Activated CD8-positive, alpha-beta T cell treated with anti-CD3 and anti-CD28 coated beads, Interleukin-2, amount 10 ng/mL, durations not matched to agents 7 days and 5 days (primary cell): ENCODE results near the gene CELA2A. TPM values are rescaled to one million over a fixed set of nuclear protein-coding genes. Genes with fewer than 3 reads are reported as not detected.
"Not testable (repeated sequence)": the region's sequence is repeated elsewhere in the genome, so short reads cannot be mapped to it uniquely, and the experiment has no call there.

Source experiments
- ATAC-seq: fragments of 150-1000 bp; cut with Tn5 transposase; one replicate; pipeline ENCODE4 v1.10.0; 2021; ENCODE audit warnings: moderate library complexity
- CTCF ChIA-PET: fragments of 350-600 bp; sonication (Branson Sonifier 250); formaldehyde crosslinking; loops from one replicate; lab custom pipeline; 2021; ENCODE audit warnings: antibody characterized with exemption; lab: Charles Lee
- POLR2A ChIA-PET: fragments of 350-600 bp; sonication (Branson Sonifier 250); formaldehyde crosslinking; loops from one replicate; lab custom pipeline; 2021; ENCODE audit warnings: antibody characterized with exemption; lab: Charles Lee
- DNase-seq: peaks from one replicate; pipeline ENCODE4 v3.0.0-alpha.2; 2020
- H3K27ac Mint-ChIP-seq: one replicate; pipeline ENCODE4 v1.8.0; 2021; ENCODE audit warnings: mild to moderate bottlenecking, mixed read lengths
- H3K27me3 Mint-ChIP-seq: one replicate; pipeline ENCODE4 v1.8.0; 2021; ENCODE audit warnings: low read depth, mixed read lengths
- H3K36me3 Mint-ChIP-seq: one replicate; pipeline ENCODE4 v1.8.0; 2021; ENCODE audit warnings: low read depth, mixed read lengths
- H3K4me1 Mint-ChIP-seq: one replicate; pipeline ENCODE4 v1.8.0; 2021; ENCODE audit warnings: low read depth, mixed read lengths
- H3K4me3 Mint-ChIP-seq: one replicate; pipeline ENCODE4 v1.8.0; 2021; ENCODE audit warnings: mild to moderate bottlenecking, mixed read lengths
- H3K9me3 Mint-ChIP-seq: one replicate; pipeline ENCODE4 v1.8.0; 2022; ENCODE audit warnings: mixed read lengths; ENCODE audit not compliant: insufficient read depth
- total RNA-seq, 2 experiments: library from RNA; stranded (reverse); gene quantifications; one replicate each; pipeline ENCODE4 v1.2.3, GENCODE V29; 2021

Gene CELA2A
- total RNA-seq, 2 experiments from 2014 or later, result not detected

DNA sequence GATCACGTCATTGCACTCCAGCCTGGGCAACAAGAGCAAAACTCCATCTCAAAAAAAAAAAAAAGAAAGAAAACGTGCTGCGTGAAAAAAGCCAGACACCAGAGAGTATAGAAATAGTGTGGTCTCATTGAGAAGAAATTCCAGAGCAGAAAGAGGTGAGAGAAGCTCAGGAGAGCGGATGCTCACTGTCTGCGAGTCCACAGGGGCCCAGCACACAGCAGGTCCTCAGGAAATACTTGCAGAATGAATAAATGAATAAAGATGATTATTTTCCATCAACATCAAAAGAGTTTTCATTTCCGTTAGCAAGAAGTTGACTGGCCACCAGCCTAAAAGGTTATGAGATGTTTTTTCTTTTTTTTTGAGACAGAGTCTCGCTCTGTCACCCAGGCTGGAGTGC is 53.1 kb downstream of the CELA2A start:
- H3K36me3 Mint-ChIP-seq, result peaks cover 18% of the 10 kb centered on the region
- H3K4me3 Mint-ChIP-seq, result no peak overlapping the region
- DNase-seq (no peak), ATAC-seq (no peak)
- ChIA-PET POLR2A (no interaction called here), CTCF (no interaction called here)
- H3K27me3 Mint-ChIP-seq, result no peaks in the 10 kb centered on the region
- no peaks in the 10 kb centered on the region for H3K9me3 Mint-ChIP-seq
- no peak overlapping the region for H3K27ac Mint-ChIP-seq
- peaks cover 10% of the 10 kb centered on the region for H3K4me1 Mint-ChIP-seq

DNA sequence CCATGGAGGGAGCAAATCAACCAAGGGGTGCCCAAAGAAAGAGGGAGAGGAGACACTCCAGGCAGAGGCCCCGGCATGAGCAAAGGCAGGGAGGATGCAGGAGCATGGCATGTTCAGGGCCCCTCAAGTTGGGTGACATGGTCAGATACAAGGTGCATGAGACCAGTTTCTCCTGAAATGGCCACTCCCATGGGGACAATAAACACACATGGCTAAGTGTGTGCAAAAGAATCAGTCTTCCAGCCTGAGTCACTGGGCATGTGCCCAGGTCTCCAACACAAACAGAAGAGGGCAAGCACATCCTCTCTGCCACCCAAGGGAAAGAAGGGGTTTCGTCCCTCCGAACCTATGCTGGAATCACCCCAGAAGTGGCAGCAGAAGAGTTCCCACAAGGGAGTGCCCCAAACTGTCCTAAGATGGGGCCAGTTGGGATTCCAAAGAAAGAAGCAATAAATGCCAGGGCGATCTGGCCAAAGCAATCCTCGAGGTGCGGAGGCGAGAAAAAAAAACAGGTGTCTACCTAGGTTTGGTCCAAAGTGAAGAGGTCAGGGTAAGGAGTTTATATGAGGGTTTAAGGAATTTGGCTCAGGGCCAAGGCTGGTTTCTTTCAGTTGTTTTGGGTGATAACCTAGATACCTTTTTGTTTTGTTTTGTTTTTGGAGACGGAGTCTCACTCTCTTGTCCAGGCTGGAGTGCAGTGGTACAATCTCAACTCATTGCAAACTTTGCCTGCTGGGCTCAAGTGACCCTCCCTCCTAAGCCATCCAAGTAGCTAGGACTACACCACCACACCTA is 54.3 kb downstream of the CELA2A start:
- ATAC-seq, result no peak

GRCh38 chr1:15513192-15513591 is 56.7 kb downstream of the CELA2A start:
- H3K4me3 Mint-ChIP-seq, result no peak overlapping the region
- CTCF ChIA-PET, result interaction anchor here (0.6 kb wide), 1 partner anchor 10 kb away, joined by 4 read pairs; no protein-coding TSS in a partner anchor
- H3K9me3 Mint-ChIP-seq, result no peaks in the 10 kb centered on the region
- peaks cover 38% of the 10 kb centered on the region for H3K36me3 Mint-ChIP-seq
- peak overlapping the region; percentile 31 for H3K27ac Mint-ChIP-seq
- H3K4me1 Mint-ChIP-seq, result peaks cover 30% of the 10 kb centered on the region
- no peak for DNase-seq
- ATAC-seq, result no peak
- no peaks in the 10 kb centered on the region for H3K27me3 Mint-ChIP-seq
- POLR2A ChIA-PET, result no interaction called here

More for the DNA sequence above, 54.3 kb downstream of the CELA2A start:
- Mint-ChIP-seq H3K4me1 (peaks cover 21% of the 10 kb centered on the region), H3K4me3 (no peak overlapping the region), H3K27me3 (no peaks in the 10 kb centered on the region), H3K36me3 (peaks cover 25% of the 10 kb centered on the region), H3K27ac (no peak overlapping the region), H3K9me3 (no peaks in the 10 kb centered on the region)
- POLR2A ChIA-PET, result no interaction called here
- no peak for DNase-seq
- CTCF ChIA-PET, result no interaction called here

- no peaks in the 10 kb centered on the region for H3K27me3 Mint-ChIP-seq
- CTCF ChIA-PET, result interaction anchor here (1.3 to 2.1 kb wide), 2 partner anchors 9 to 10 kb away, joined by 4 to 10 read pairs; partner anchors contain the start of gene CASP9
- ATAC-seq, result no peak
- POLR2A ChIA-PET, result interaction anchor here (0.7 to 2.3 kb wide), 3 partner anchors 10 to 261 kb away, joined by 3 to 8 read pairs (median 3); partner anchors contain the start of gene CASP9
- H3K4me1 Mint-ChIP-seq, result peaks cover 30% of the 10 kb centered on the region
- no peak overlapping the region for H3K4me3 Mint-ChIP-seq
- no peaks in the 10 kb centered on the region for H3K9me3 Mint-ChIP-seq
- H3K36me3 Mint-ChIP-seq, result peaks cover 40% of the 10 kb centered on the region
- H3K27ac Mint-ChIP-seq, result peak overlapping the region; percentile 9
- no peak for DNase-seq
Observed at GRCh38 chr1:15513919-15514318, 57.4 kb downstream of the CELA2A start.

- not testable (repeated sequence) for H3K4me3 Mint-ChIP-seq, H3K9me3 Mint-ChIP-seq, H3K27me3 Mint-ChIP-seq, DNase-seq, ATAC-seq
- ChIA-PET POLR2A (interaction anchor here (1.0 to 2.3 kb wide), 2 partner anchors 9 to 262 kb away, joined by 3 to 8 read pairs; partner anchors contain the start of gene CASP9), CTCF (interaction anchor here (0.9 to 2.1 kb wide), 3 partner anchors 9 to 183 kb away, joined by 3 to 10 read pairs (median 4); partner anchors contain the start of gene CASP9)
- peak overlapping the region; percentile 9 for H3K27ac Mint-ChIP-seq
- peaks cover 30% of the 10 kb centered on the region for H3K4me1 Mint-ChIP-seq
- H3K36me3 Mint-ChIP-seq, result peaks cover 40% of the 10 kb centered on the region
Observed at GRCh38 chr1:15514557-15514956, 58.0 kb downstream of the CELA2A start.

GRCh38 chr1:15515022-15515663 is 58.6 kb downstream of the CELA2A start:
- H3K36me3 Mint-ChIP-seq, result peaks cover 40% of the 10 kb centered on the region
- H3K9me3 Mint-ChIP-seq, result no peaks in the 10 kb centered on the region
- no peak overlapping the region for H3K4me3 Mint-ChIP-seq
- ATAC-seq, result peak; percentile 54
- POLR2A ChIA-PET, result interaction anchor here (2.3 kb wide), 1 partner anchor 9 kb away, joined by 8 read pairs; the partner anchor contains the start of gene CASP9
- peak overlapping the region; percentile 54 for H3K27ac Mint-ChIP-seq
- H3K4me1 Mint-ChIP-seq, result peaks cover 30% of the 10 kb centered on the region
- CTCF ChIA-PET, result interaction anchor here (0.9 to 2.1 kb wide), 3 partner anchors 9 to 182 kb away, joined by 3 to 10 read pairs (median 4); partner anchors contain the start of gene CASP9
- DNase-seq, result no peak
- H3K27me3 Mint-ChIP-seq, result no peaks in the 10 kb centered on the region

- H3K27ac Mint-ChIP-seq, result no peak overlapping the region
- POLR2A ChIA-PET, result no interaction called here
Observed at GRCh38 chr1:15519625-15520024, 63.1 kb downstream of the CELA2A start.

GRCh38 chr1:15521206-15521906 is 64.8 kb downstream of the CELA2A start:
- H3K9me3 Mint-ChIP-seq, POLR2A ChIA-PET, DNase-seq, H3K4me3 Mint-ChIP-seq, H3K27me3 Mint-ChIP-seq, H3K27ac Mint-ChIP-seq, ATAC-seq, CTCF ChIA-PET: not testable (repeated sequence)
- Mint-ChIP-seq H3K4me1 (peaks cover 43% of the 10 kb centered on the region), H3K36me3 (peaks cover 14% of the 10 kb centered on the region)

More at GRCh38 chr1:15519625-15520024, 63.1 kb downstream of the CELA2A start:
- Mint-ChIP-seq H3K9me3 (no peaks in the 10 kb centered on the region), H3K4me1 (peaks cover 40% of the 10 kb centered on the region), H3K4me3 (no peak overlapping the region), H3K27me3 (no peaks in the 10 kb centered on the region), H3K36me3 (peaks cover 22% of the 10 kb centered on the region)
- ATAC-seq (no peak), DNase-seq (no peak)
- CTCF ChIA-PET, result no interaction called here

Other genes starting within 250 kb of the CELA2A start
- under 1 TPM; 0.21 to 0.55 TPM for gene FHAD1, start 209.5 kb upstream of the CELA2A start, total RNA-seq
- gene EFHD2, start 46.8 kb upstream of the CELA2A start, total RNA-seq, result 10 to 100 TPM; 71.0 to 71.8 TPM
- gene CTRC, start 18.3 kb upstream of the CELA2A start, total RNA-seq, result not detected
- gene CELA2B, start 19.4 kb downstream of the CELA2A start, total RNA-seq, result not detected
- gene CASP9, start 67.5 kb downstream of the CELA2A start, total RNA-seq, result 10 to 100 TPM; 10.3 to 10.7 TPM
- 10 to 100 TPM; 13.4 to 15.6 TPM for gene DNAJC16, start 70.1 kb downstream of the CELA2A start, total RNA-seq
- gene AGMAT, start 128.3 kb downstream of the CELA2A start, total RNA-seq, result 10 to 100 TPM; 10.3 to 10.4 TPM
- gene DDI2, start 160.7 kb downstream of the CELA2A start, total RNA-seq, result 10 to 100 TPM; 28.8 to 31.1 TPM
- 10 to 100 TPM; 51.0 to 52.6 TPM for gene PLEKHM2, start 227.6 kb downstream of the CELA2A start, total RNA-seq